Measurements from ENCODE around the gene UBE2L3. TPM values are rescaled to one million over a fixed set of nuclear protein-coding genes. Genes with fewer than 3 reads are reported as not detected.

The UBE2L3 gene
- total and polyA plus RNA-seq, 2 experiments from 2014 or later: 86.3 to 136 TPM

GRCh38 chr22:21589396-21589795 lies 21.9 kb downstream of the UBE2L3 start:
- peaks cover 7% of the 10 kb centered on the region; the same call in 1 of the 2 replicates for H3F3A ChIP-seq (replicated peaks; ENCODE audit: low read depth)
- Mint-ChIP-seq H3K4me1 (peaks cover 24% of the 10 kb centered on the region), H3K27me3 (ENCODE audit: insufficient read depth, low read depth, poor library complexity) (peaks cover 15% of the 10 kb centered on the region), H3K4me3 (no peak overlapping the region), H3K9me3 (no peaks in the 10 kb centered on the region; the same call in 2 of the 3 replicates), H3K27ac (no peak overlapping the region), H3K36me3 (ENCODE audit: low read depth) (peaks cover 21% of the 10 kb centered on the region)
- no peaks in the 10 kb centered on the region for H3K27me3 ChIP-seq (ENCODE audit: insufficient read depth)
- no peak overlapping the region for H3K27ac ChIP-seq (ENCODE audit: low read depth)
- peaks cover 100% of the 10 kb centered on the region for H3K79me2 ChIP-seq (replicated peaks; ENCODE audit: insufficient read depth)
- H2AFZ ChIP-seq: no peak overlapping the region
- no peaks in the 10 kb centered on the region for H3K9me2 ChIP-seq (ENCODE audit: insufficient read depth)
- H3K4me2 ChIP-seq: no peak overlapping the region
- peaks cover 94% of the 10 kb centered on the region for H4K20me1 ChIP-seq (replicated peaks; ENCODE audit: insufficient read depth)
- ATAC-seq (no peak), DNase-seq (ENCODE audit: low spot score) (no peak)
- TF ChIP-seq ZNF462 (CRISPR knock-in tag; IDR thresholded peaks at IDR 0.05): no peak
- TF ChIP-seq EZH2phosphoT487 (IDR thresholded peaks at IDR 0.05; ENCODE audit: unreplicated experiment): no peak
- peaks cover 5% of the 10 kb centered on the region for H3K36me3 ChIP-seq (ENCODE audit: insufficient read depth)
- no peak overlapping the region for H3K4me3 ChIP-seq
- H3K4me1 ChIP-seq (ENCODE audit: insufficient read depth): no peaks in the 10 kb centered on the region; the same call in 1 of the 2 replicates

GRCh38 chr22:21590809-21591641 lies 23.5 kb downstream of the UBE2L3 start:
- H3F3A ChIP-seq (replicated peaks; ENCODE audit: low read depth): peaks cover 7% of the 10 kb centered on the region; the same call in 1 of the 2 replicates
- ATAC-seq (no peak), DNase-seq (ENCODE audit: low spot score) (no peak)
- H3K4me3 ChIP-seq: no peak overlapping the region
- peaks cover 24% of the 10 kb centered on the region for H3K4me1 Mint-ChIP-seq
- no peaks in the 10 kb centered on the region for H3K9me2 ChIP-seq (ENCODE audit: insufficient read depth)
- no peak overlapping the region for H2AFZ ChIP-seq
- H3K4me1 ChIP-seq (ENCODE audit: insufficient read depth): no peaks in the 10 kb centered on the region; the same call in 1 of the 2 replicates
- no peaks in the 10 kb centered on the region; the same call in 2 of the 3 replicates for H3K9me3 Mint-ChIP-seq
- peaks cover 13% of the 10 kb centered on the region for H3K36me3 ChIP-seq (ENCODE audit: insufficient read depth)
- peaks cover 15% of the 10 kb centered on the region for H3K27me3 Mint-ChIP-seq (ENCODE audit: insufficient read depth, low read depth, poor library complexity)
- H3K4me2 ChIP-seq: no peak overlapping the region
- no peak overlapping the region for H3K27ac Mint-ChIP-seq
- H3K27ac ChIP-seq (ENCODE audit: low read depth): 0 out of 2 replicates have a peak overlapping the region, but pooled peaks have one; percentile 39
- H4K20me1 ChIP-seq (replicated peaks; ENCODE audit: insufficient read depth): peaks cover 94% of the 10 kb centered on the region
- peaks cover 100% of the 10 kb centered on the region for H3K79me2 ChIP-seq (replicated peaks; ENCODE audit: insufficient read depth)
- H3K36me3 Mint-ChIP-seq (ENCODE audit: low read depth): peaks cover 37% of the 10 kb centered on the region
- no peaks in the 10 kb centered on the region for H3K27me3 ChIP-seq (ENCODE audit: insufficient read depth)
- no peak overlapping the region for H3K4me3 Mint-ChIP-seq
- TF ChIP-seq EZH2 (IDR thresholded peaks at IDR 0.05; ENCODE audit: low read depth, unreplicated experiment) (no peak), STAT1 (IDR thresholded peaks at IDR 0.05; ENCODE audit: unreplicated experiment) (no peak), ZNF331 (CRISPR knock-in tag; IDR thresholded peaks at IDR 0.05; ENCODE audit: low read depth) (no peak), POLR2AphosphoS5 (IDR thresholded peaks at IDR 0.05; ENCODE audit: low read depth) (no peak), CTCF (conservative IDR thresholded peaks at IDR 0.05; ENCODE audit: low read depth in 2 of 2) (no peak), CREB1 (CRISPR knock-in tag; IDR thresholded peaks at IDR 0.05; ENCODE audit: low read depth) (no peak), REST (IDR thresholded peaks at IDR 0.05; ENCODE audit: unreplicated experiment) (no peak)
